ENCODE data around the gene SGCA. TPM values are rescaled to one million over a fixed set of nuclear protein-coding genes. Genes with fewer than 3 reads are reported as not detected.

The SGCA gene
- total and polyA plus RNA-seq, 2 donors (not counting 3 experiments of a cell fraction or from before 2014, with no cell fraction given), result not detected

GRCh38 chr17:50213026-50214022, 47.5 kb downstream of the SGCA start:
- Histone ChIP-seq H3K4me2 (ENCODE audit: insufficient read depth, low read length) (no peak overlapping the region), H3K9me3 (replicated peaks; ENCODE audit: control insufficient read depth, insufficient read depth, low read length) (no peaks in the 10 kb centered on the region), H3K9ac (replicated peaks; ENCODE audit: extremely low read depth, insufficient read depth, low read length) (no peak overlapping the region), H2AFZ (ENCODE audit: low read depth, low read length) (no peak overlapping the region), H3K9me1 (replicated peaks; ENCODE audit: control insufficient read depth, extremely low read depth, insufficient read depth, low read length) (no peaks in the 10 kb centered on the region), H3K4me3 (replicated peaks in 1 of 3; ENCODE audit: insufficient read depth in 1 of 3, low read depth in 1 of 3, low read length in 3 of 3) (no peak overlapping the region), H3K79me2 (ENCODE audit: control insufficient read depth, insufficient read depth, low read length) (no peaks in the 10 kb centered on the region), H3K27me3 (ENCODE audit: control insufficient read depth in 2 of 2, insufficient read depth in 2 of 2, low read length in 2 of 2) (peaks cover 17 to 18% of the 10 kb centered on the region in 2 experiments), H3K36me3 (ENCODE audit: control insufficient read depth in 2 of 2, extremely low read depth in 1 of 2, insufficient read depth in 2 of 2, low read length in 2 of 2) (no peaks in the 10 kb centered on the region), H3K4me1 (ENCODE audit: control insufficient read depth, extremely low read depth, insufficient read depth, low read length) (peaks cover 7% of the 10 kb centered on the region), H3K27ac (ENCODE audit: insufficient read depth, low read depth, low read length) (no peak overlapping the region), H4K20me1 (replicated peaks; ENCODE audit: control insufficient read depth, extremely low read depth, insufficient read depth, low read length) (no peaks in the 10 kb centered on the region)
- BruUV-seq (replicated peaks), result no TSS peak
- dilution Hi-C loops (cut with MboI; ENCODE audit: extremely low pct_ligation_motif_present, low sequenced_read_pairs), result no loop called here
- CTCF ChIA-PET, result interaction anchor here (0.9 to 9.9 kb wide), 7 partner anchors 9 to 60 kb away, joined by 3 to 80 read pairs (median 5); partner anchors contain the start of genes COL1A1 and TMEM92
- POLR2A ChIA-PET, result no interaction called here
- DNase-seq (ENCODE audit: low read depth, low spot score) (no peak), FAIRE-seq (no peak)
- no peak for TF ChIP-seq JUN (IDR thresholded peaks at IDR 0.05; ENCODE audit: borderline replicate concordance, insufficient read depth, insufficient read length, low read depth)
- no peak for TF ChIP-seq POLR2AphosphoS5 (IDR thresholded peaks at IDR 0.05; ENCODE audit: insufficient read depth, low read depth, low read length)
- TF ChIP-seq FOS (IDR thresholded peaks at IDR 0.05; ENCODE audit: borderline replicate concordance, insufficient read depth, low read length), result no peak
- no peak for TF ChIP-seq EZH2 (IDR thresholded peaks at IDR 0.05; ENCODE audit: borderline replicate concordance, low read depth, low read length, severe bottlenecking)
- no peak for TF ChIP-seq MYC (IDR thresholded peaks at IDR 0.05; ENCODE audit: low read depth, low read length)
- TF ChIP-seq, protein P1, sequence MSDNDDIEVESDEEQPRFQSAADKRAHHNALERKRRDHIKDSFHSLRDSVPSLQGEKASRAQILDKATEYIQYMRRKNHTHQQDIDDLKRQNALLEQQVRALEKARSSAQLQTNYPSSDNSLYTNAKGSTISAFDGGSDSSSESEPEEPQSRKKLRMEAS (IDR thresholded peaks at IDR 0.05; ENCODE audit: insufficient read depth, insufficient read length), result no peak
- no peak for TF ChIP-seq GATA2 (IDR thresholded peaks at IDR 0.05; ENCODE audit: insufficient read depth, insufficient read length, low read depth, low read length)
- no peak for TF ChIP-seq POLR2A (IDR thresholded peaks at IDR 0.05; ENCODE audit: low read depth, low read length)
- TF ChIP-seq, protein P2, sequence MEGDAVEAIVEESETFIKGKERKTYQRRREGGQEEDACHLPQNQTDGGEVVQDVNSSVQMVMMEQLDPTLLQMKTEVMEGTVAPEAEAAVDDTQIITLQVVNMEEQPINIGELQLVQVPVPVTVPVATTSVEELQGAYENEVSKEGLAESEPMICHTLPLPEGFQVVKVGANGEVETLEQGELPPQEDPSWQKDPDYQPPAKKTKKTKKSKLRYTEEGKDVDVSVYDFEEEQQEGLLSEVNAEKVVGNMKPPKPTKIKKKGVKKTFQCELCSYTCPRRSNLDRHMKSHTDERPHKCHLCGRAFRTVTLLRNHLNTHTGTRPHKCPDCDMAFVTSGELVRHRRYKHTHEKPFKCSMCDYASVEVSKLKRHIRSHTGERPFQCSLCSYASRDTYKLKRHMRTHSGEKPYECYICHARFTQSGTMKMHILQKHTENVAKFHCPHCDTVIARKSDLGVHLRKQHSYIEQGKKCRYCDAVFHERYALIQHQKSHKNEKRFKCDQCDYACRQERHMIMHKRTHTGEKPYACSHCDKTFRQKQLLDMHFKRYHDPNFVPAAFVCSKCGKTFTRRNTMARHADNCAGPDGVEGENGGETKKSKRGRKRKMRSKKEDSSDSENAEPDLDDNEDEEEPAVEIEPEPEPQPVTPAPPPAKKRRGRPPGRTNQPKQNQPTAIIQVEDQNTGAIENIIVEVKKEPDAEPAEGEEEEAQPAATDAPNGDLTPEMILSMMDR (IDR thresholded peaks at IDR 0.05; ENCODE audit: extremely low read depth in 1 of 2, insufficient read depth in 1 of 2, low read depth in 1 of 2, low read length in 2 of 2), result no peak
- intact Hi-C loops (cut with micrococcal nuclease), result no loop called here

Data from endothelial cell of umbilical vein (primary cell).